ENCODE measurements around the gene MED12L. TPM values are rescaled to one million over a fixed set of nuclear protein-coding genes. Genes with fewer than 3 reads are reported as not detected.
"Not testable (repeated sequence)": the region's sequence is repeated elsewhere in the genome, so short reads cannot be mapped to it uniquely, and the experiment has no call there.

MED12L gene
- total RNA-seq, 1 donor = 4.0 TPM

GRCh38 chr3:151218136-151218535 lies 132.7 kb downstream of the MED12L start:
- Histone ChIP-seq H3K27me3 (ENCODE audit: insufficient read depth, low read length) (no peaks in the 10 kb centered on the region), H3K9me3 (ENCODE audit: low read depth, low read length) (no peaks in the 10 kb centered on the region), H3K4me1 (ENCODE audit: insufficient read depth, low read length) (no peaks in the 10 kb centered on the region), H3K4me3 (ENCODE audit: low read length) (no peak overlapping the region)

GRCh38 chr3:151219056-151219455 lies 133.6 kb downstream of the MED12L start:
- H3K27me3 ChIP-seq (ENCODE audit: insufficient read depth, low read length) = no peaks in the 10 kb centered on the region
- H3K4me1 ChIP-seq (ENCODE audit: insufficient read depth, low read length) = no peaks in the 10 kb centered on the region
- H3K9me3 ChIP-seq (ENCODE audit: low read depth, low read length) = no peaks in the 10 kb centered on the region

GRCh38 chr3:151224268-151224866 lies 138.9 kb downstream of the MED12L start:
- Histone ChIP-seq H3K4me3 (ENCODE audit: low read length) (no peak overlapping the region), H3K4me1 (ENCODE audit: insufficient read depth, low read length) (peaks cover 34% of the 10 kb centered on the region), H3K27me3 (ENCODE audit: insufficient read depth, low read length) (no peaks in the 10 kb centered on the region)

More at GRCh38 chr3:151219056-151219455, 133.6 kb downstream of the MED12L start:
- H3K4me3 ChIP-seq (ENCODE audit: low read length) = no peak overlapping the region

GRCh38 chr3:151225040-151225975 lies 139.8 kb downstream of the MED12L start:
- Histone ChIP-seq H3K27me3 (ENCODE audit: insufficient read depth, low read length) (no peaks in the 10 kb centered on the region), H3K9me3 (ENCODE audit: low read depth, low read length) (no peaks in the 10 kb centered on the region), H3K4me3 (ENCODE audit: low read length) (no peak overlapping the region), H3K4me1 (ENCODE audit: insufficient read depth, low read length) (peaks cover 40% of the 10 kb centered on the region)

More at GRCh38 chr3:151224268-151224866, 138.9 kb downstream of the MED12L start:
- no peaks in the 10 kb centered on the region for H3K9me3 ChIP-seq (ENCODE audit: low read depth, low read length)

GRCh38 chr3:151226088-151226563 lies 140.7 kb downstream of the MED12L start:
- Histone ChIP-seq H3K4me3 (ENCODE audit: low read length) (no peak overlapping the region), H3K4me1 (ENCODE audit: insufficient read depth, low read length) (peaks cover 45% of the 10 kb centered on the region), H3K27me3 (ENCODE audit: insufficient read depth, low read length) (no peaks in the 10 kb centered on the region), H3K9me3 (ENCODE audit: low read depth, low read length) (no peaks in the 10 kb centered on the region)

GRCh38 chr3:151226825-151227224 lies 141.4 kb downstream of the MED12L start:
- no peak overlapping the region for H3K4me3 ChIP-seq (ENCODE audit: low read length)
- H3K9me3 ChIP-seq (ENCODE audit: low read depth, low read length) = no peaks in the 10 kb centered on the region

GRCh38 chr3:151227266-151227806 lies 141.9 kb downstream of the MED12L start:
- peaks cover 48% of the 10 kb centered on the region for H3K4me1 ChIP-seq (ENCODE audit: insufficient read depth, low read length)
- H3K4me3 ChIP-seq (ENCODE audit: low read length) = no peak overlapping the region
- no peaks in the 10 kb centered on the region for H3K27me3 ChIP-seq (ENCODE audit: insufficient read depth, low read length)
- H3K9me3 ChIP-seq (ENCODE audit: low read depth, low read length) = no peaks in the 10 kb centered on the region

More at GRCh38 chr3:151226825-151227224, 141.4 kb downstream of the MED12L start:
- H3K4me1 ChIP-seq (ENCODE audit: insufficient read depth, low read length) = peaks cover 48% of the 10 kb centered on the region
- H3K27me3 ChIP-seq (ENCODE audit: insufficient read depth, low read length) = no peaks in the 10 kb centered on the region

- Histone ChIP-seq H3K27me3 (ENCODE audit: insufficient read depth, low read length) (no peaks in the 10 kb centered on the region), H3K4me3 (ENCODE audit: low read length) (no peak overlapping the region), H3K9me3 (ENCODE audit: low read depth, low read length) (no peaks in the 10 kb centered on the region), H3K4me1 (ENCODE audit: insufficient read depth, low read length) (peaks cover 48% of the 10 kb centered on the region)
Measured at GRCh38 chr3:151227807-151228665, 142.6 kb downstream of the MED12L start.

- Histone ChIP-seq H3K4me3 (ENCODE audit: low read length) (no peak overlapping the region), H3K9me3 (ENCODE audit: low read depth, low read length) (no peaks in the 10 kb centered on the region)
Measured at GRCh38 chr3:151228666-151229040, 143.2 kb downstream of the MED12L start.

GRCh38 chr3:151230646-151231045 lies 145.2 kb downstream of the MED12L start:
- Histone ChIP-seq H3K4me1 (ENCODE audit: insufficient read depth, low read length) (peaks cover 45% of the 10 kb centered on the region), H3K4me3 (ENCODE audit: low read length) (no peak overlapping the region), H3K9me3 (ENCODE audit: low read depth, low read length) (no peaks in the 10 kb centered on the region), H3K27me3 (ENCODE audit: insufficient read depth, low read length) (no peaks in the 10 kb centered on the region)

More at GRCh38 chr3:151228666-151229040, 143.2 kb downstream of the MED12L start:
- H3K27me3 ChIP-seq (ENCODE audit: insufficient read depth, low read length) = no peaks in the 10 kb centered on the region
- peaks cover 48% of the 10 kb centered on the region for H3K4me1 ChIP-seq (ENCODE audit: insufficient read depth, low read length)

GRCh38 chr3:151232403-151232802 lies 146.9 kb downstream of the MED12L start:
- H3K27me3 ChIP-seq (ENCODE audit: insufficient read depth, low read length); H3K9me3 ChIP-seq (ENCODE audit: low read depth, low read length); H3K4me3 ChIP-seq (ENCODE audit: low read length): not testable (repeated sequence)
- peaks cover 29% of the 10 kb centered on the region for H3K4me1 ChIP-seq (ENCODE audit: insufficient read depth, low read length)

GRCh38 chr3:151232991-151233390 lies 147.5 kb downstream of the MED12L start:
- H3K9me3 ChIP-seq (ENCODE audit: low read depth, low read length) = no peaks in the 10 kb centered on the region
- peaks cover 23% of the 10 kb centered on the region for H3K4me1 ChIP-seq (ENCODE audit: insufficient read depth, low read length)
- H3K27me3 ChIP-seq (ENCODE audit: insufficient read depth, low read length) = no peaks in the 10 kb centered on the region
- no peak overlapping the region for H3K4me3 ChIP-seq (ENCODE audit: low read length)

- peaks cover 14% of the 10 kb centered on the region for H3K4me1 ChIP-seq (ENCODE audit: insufficient read depth, low read length)
- H3K9me3 ChIP-seq (ENCODE audit: low read depth, low read length) = no peaks in the 10 kb centered on the region
- H3K27me3 ChIP-seq (ENCODE audit: insufficient read depth, low read length) = no peaks in the 10 kb centered on the region
- no peak overlapping the region for H3K4me3 ChIP-seq (ENCODE audit: low read length)
Measured at GRCh38 chr3:151234825-151235224, 149.4 kb downstream of the MED12L start.

- Histone ChIP-seq H3K4me1 (ENCODE audit: insufficient read depth, low read length) (peaks cover 2% of the 10 kb centered on the region), H3K27me3 (ENCODE audit: insufficient read depth, low read length) (no peaks in the 10 kb centered on the region), H3K9me3 (ENCODE audit: low read depth, low read length) (no peaks in the 10 kb centered on the region), H3K4me3 (ENCODE audit: low read length) (no peak overlapping the region)
Measured at GRCh38 chr3:151236316-151236715, 150.9 kb downstream of the MED12L start.
